Ureter (tissue), 1 donor: ENCODE measurements around the gene FNDC11. TPM values are rescaled to one million over a fixed set of nuclear protein-coding genes. Genes with fewer than 3 reads are reported as not detected.
A peak's percentile ranks its signal among the peaks of the same experiment; 100 is the strongest.

Source experiments
- DNase-seq: peaks from one replicate; pipeline ENCODE4 v3.0.0-alpha.2; 2020; ENCODE audit warnings: low spot score
- total RNA-seq: library from RNA; stranded (reverse); gene quantifications from one replicate; pipeline ENCODE4 v1.2.4, GENCODE V29; 2023
- donor health status: DM: yes; HTN: yes; CAD: no.

Gene FNDC11
- total RNA-seq, 1 donor from 2014 or later = 1.6 TPM

DNA sequence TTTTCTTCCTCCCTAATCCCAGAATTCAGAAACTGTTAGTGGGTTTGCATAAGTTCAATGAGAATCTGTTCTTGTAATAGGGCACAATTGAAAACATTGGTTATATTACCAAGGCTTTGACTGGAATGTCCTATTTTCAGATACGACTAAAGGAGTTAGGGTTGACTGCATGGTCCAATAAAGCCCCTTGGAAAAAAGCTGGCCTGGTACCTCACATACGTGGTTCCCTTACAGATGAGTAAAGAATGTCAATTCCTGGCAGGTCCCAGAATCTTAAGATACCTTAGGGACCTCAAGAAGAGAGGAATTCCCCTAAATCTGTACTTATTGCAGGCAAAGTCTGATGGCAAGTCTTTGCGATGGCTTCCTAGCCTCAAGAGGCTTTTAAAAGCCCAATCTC lies 28.8 kb upstream of the FNDC11 start:
- DNase-seq = no peak

DNA sequence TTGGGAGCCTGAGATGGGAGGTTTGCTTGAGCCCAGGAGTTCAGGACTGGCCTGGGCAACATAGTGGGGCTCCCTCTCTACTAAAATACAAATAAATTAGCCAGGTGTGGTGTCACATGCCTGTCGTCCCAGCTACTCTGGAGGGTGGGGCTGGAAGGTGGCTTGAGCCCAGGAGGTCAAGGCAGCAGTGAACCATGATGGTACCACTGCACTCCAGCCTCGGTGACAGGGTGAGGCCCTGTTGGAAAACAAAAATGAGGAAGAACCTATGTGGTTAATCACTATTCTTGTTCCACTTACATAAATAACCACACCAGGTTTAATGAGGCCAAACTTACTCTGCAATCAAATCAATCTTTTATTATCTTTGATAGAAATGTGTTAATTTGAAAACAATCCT lies 28.0 kb upstream of the FNDC11 start:
- no peak for DNase-seq

GRCh38 chr20:63527184-63527583 lies 26.8 kb upstream of the FNDC11 start:
- DNase-seq = no peak

DNA sequence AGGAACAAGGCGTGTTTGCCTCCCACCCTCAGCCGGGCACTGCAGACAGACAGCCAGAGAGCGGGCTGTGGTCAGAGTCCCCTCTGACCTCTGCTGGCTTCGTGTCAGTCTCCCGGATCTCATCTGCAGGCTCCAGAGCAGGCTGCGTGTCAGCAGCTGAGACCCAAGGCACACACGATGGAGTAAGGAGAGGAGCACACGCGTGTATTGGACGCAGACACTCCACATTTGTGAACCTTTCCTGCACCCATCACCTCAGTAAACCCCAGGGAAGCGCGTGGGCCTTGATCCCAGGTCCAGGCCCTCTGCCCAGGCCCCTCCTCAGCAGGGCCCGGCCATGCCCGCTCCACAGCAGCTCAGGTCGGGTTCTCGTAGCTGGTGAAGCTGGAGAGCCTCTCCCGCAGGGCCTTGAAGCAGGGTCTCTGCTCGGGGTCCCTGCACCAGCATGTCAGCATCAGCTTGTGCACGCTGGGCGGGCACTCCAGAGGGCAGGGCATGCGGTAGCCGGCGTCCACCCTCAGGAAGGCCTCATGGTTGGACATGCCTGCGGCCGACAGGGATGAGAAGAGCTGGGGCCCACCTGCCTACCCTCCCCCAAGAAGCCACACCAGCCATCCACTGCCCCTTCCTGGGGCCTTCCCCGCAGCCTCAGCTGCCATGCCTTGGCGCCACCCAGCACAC lies 24.6 kb upstream of the FNDC11 start:
- no peak for DNase-seq

- DNase-seq = no peak
These were observed 23.8 kb upstream of the FNDC11 start for GRCh38 chr20:63529861-63530787.

GRCh38 chr20:63530788-63531160 lies 23.2 kb upstream of the FNDC11 start:
- DNase-seq = no peak

- DNase-seq = no peak
These were observed 22.1 kb upstream of the FNDC11 start for GRCh38 chr20:63531686-63532448.

GRCh38 chr20:63532449-63532971 lies 21.4 kb upstream of the FNDC11 start:
- no peak for DNase-seq

DNA sequence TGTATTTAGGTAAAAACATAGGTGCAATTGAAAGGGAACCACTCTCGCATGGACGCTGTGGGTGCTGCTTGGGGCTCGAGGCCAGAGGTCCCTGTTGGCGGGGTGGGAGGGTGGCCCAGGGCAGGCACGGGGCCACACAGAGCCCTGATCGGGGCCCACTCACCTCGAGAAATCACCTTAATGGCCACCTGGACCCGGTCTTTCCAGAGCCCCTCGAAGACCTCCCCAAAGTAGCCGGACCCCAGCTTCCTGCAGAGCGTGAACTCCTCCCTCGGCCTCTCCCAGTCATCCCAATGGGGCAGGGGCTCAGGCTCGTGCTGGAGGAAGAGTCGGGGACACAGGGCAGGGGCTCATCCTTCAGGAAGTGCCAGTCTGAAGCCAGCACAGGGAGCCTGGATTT lies 20.6 kb upstream of the FNDC11 start:
- DNase-seq = no peak

- peak; percentile 90 for DNase-seq
These were observed 20.0 kb upstream of the FNDC11 start for GRCh38 chr20:63533871-63534393.

GRCh38 chr20:63534427-63534830 lies 19.5 kb upstream of the FNDC11 start:
- DNase-seq = no peak

DNA sequence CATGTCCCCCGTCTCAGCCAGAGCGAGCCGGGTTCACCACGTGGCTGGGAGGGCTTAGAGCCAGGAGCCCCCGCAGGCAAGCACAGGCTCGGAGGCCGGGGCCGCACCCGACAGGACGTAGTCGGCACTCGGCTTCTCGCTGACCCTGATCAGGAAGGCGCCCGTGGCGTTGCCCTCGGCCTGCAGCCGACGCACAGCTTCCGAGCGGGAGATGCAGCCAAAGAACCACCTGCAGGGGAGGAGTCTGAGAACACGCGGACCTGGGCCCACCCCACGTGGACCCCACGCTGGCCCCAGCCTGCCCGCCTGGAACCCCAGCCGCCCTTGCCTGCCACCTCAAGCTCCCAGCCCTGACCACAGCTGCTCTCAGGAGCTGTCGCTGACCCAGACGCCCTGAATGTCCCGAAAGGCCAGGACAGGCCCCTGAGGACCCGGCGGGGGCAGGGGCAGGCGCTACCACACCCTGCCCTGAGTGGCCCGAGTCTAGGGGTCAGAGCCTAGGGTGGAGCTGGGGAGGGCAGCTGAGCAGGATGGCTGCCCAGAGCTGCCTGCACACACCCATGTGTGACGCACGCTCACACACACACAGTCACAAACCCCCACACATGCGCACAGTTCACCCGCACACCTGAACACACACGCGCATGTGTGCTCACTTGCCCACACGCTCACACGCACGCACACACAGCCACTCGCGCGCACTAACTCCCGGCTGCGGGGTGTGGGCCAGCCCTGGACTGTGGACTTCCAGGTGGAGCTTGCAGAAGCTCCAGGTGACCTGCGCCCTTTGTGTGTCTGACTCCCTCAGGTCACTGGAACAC lies 18.9 kb upstream of the FNDC11 start:
- DNase-seq = no peak

DNA sequence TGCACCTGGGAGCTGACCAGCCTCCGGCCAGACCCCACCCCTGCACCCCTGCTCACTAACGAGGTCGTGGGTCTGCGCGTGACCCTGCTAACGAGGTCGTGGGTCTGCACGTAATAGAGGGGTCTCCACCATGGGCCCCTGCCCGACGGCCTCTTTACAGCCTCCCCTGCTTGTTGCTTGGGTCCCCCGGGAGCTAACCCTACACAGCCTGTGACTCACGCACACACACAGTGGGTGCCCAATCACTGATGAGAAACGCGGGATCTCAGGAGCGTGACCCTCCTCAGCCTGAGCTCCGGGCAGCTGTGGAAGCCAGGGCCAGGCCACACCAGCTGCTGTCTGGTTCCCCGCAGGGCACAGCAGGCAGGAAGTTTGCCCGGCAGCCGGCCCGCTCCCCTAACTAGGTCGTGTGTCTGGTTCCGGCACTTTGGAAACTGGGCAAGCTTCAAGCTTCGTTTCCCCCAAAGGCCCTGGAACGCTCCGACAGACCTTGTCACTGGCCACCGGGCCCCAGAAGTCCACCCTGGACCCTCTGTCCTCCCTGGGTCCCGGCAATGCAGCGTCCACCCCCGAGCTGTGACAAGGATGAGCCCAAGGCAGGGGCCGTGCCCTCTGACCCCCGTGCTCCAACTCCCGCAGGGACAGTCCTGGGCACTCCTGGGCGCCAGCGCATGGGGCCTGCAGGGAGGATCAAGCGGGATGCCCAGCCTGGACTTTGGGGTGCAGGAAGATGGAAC lies 17.6 kb upstream of the FNDC11 start:
- DNase-seq = no peak

- peak; percentile 83 for DNase-seq
These were observed 16.9 kb upstream of the FNDC11 start, which contains the start of gene PTK6 for GRCh38 chr20:63536997-63537524. TSS of gene PTK6 (minus strand) at chr20:63537376. CDS start at chr20:63537314, 62 bp downstream.

GRCh38 chr20:63537525-63538203 lies 16.3 kb upstream of the FNDC11 start:
- peak; percentile 95 for DNase-seq

DNA sequence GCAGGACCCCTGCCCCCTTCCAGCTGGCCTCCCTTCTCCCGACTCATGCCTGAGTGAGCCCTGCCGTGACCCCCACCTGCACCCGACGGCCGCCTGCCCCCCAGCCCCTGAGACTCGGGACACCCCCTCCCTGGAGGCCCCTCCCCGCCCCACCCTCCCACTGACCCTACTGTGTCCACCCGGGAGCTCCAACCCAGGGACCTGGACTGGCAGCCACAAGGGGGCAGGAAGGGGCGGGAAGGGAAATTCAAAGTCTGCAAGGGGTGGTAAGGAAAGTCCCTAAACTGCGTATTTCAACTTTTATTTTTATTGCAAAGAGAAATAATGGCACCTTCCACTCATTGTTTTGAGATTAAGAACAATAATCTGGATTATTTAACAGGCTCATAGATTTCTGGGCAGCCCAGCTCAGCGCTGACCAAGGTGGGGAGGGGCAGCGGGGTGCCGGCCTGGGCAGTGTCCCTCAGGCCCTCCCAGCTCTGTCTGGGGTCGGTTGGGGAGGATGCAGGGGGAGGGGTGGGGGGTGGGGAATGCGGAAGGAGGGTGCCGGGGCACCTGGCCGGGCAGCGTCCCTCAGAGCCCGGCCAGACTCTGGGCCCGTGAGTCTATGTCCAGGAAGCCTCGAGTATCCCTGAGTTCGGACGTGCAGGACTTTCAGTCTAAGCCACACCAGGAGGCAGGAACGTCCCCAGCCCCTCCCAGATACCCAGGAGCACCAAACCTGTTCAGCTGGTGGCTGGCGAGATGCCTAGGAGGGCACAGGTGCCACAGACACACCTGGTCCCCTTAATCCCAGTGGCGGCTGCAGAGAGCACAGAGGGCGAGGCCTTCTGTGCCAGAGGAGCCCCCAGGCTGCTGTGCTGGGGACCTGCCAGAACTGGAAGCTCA lies 15.5 kb upstream of the FNDC11 start:
- peak; percentile 94 for DNase-seq

- no peak for DNase-seq
These were observed 14.9 kb upstream of the FNDC11 start for GRCh38 chr20:63539092-63539430.
